Neural crest cell (in vitro differentiated cells): ENCODE data around the gene SIRT7. TPM values are rescaled to one million over a fixed set of nuclear protein-coding genes. Genes with fewer than 3 reads are reported as not detected.
"Not testable (repeated sequence)": the region's sequence is repeated elsewhere in the genome, so short reads cannot be mapped to it uniquely, and the experiment has no call there.

Experiments used
- DNase-seq: peaks from one replicate; pipeline ENCODE4 v3.0.0; 2021; ENCODE audit warnings: low read depth, mixed read lengths, low spot score
- H3K27ac Mint-ChIP-seq: one replicate; pipeline ENCODE4 v1.8.0; 2021; ENCODE audit warnings: mild to moderate bottlenecking, mixed read lengths; ENCODE audit not compliant: unreplicated experiment
- H3K27me3 Mint-ChIP-seq: 2 replicates; pipeline ENCODE4 v1.8.0; 2021; ENCODE audit warnings: low read depth, mild to moderate bottlenecking, mixed read lengths
- H3K36me3 Mint-ChIP-seq: 2 replicates; pipeline ENCODE4 v1.8.0; 2021; ENCODE audit warnings: low read depth, mild to moderate bottlenecking, mixed read lengths
- H3K4me1 Mint-ChIP-seq: 2 replicates; pipeline ENCODE4 v1.8.0; 2021; ENCODE audit warnings: mixed read lengths
- H3K4me3 Mint-ChIP-seq: one replicate; pipeline ENCODE4 v1.8.0; 2021; ENCODE audit warnings: mild to moderate bottlenecking, mixed read lengths
- H3K9me3 Mint-ChIP-seq: 2 replicates; pipeline ENCODE4 v1.8.0; 2021; ENCODE audit warnings: mixed read lengths
- total RNA-seq: library from RNA; stranded (reverse); gene quantifications from 2 replicates; pipeline ENCODE4 v1.2.1, GENCODE V29; 2021
- TF ChIP-seq, protein P1 (sequence below): fragments of 200-600 bp; sonication (generic); conservative IDR thresholded peaks from 2 replicates; pipeline ENCODE4 v1.5.0; 2021; ENCODE audit warnings: antibody characterized with exemption, mild to moderate bottlenecking

SIRT7 gene
- total RNA-seq, 1 donor from 2014 or later: 26.2 TPM

DNA sequence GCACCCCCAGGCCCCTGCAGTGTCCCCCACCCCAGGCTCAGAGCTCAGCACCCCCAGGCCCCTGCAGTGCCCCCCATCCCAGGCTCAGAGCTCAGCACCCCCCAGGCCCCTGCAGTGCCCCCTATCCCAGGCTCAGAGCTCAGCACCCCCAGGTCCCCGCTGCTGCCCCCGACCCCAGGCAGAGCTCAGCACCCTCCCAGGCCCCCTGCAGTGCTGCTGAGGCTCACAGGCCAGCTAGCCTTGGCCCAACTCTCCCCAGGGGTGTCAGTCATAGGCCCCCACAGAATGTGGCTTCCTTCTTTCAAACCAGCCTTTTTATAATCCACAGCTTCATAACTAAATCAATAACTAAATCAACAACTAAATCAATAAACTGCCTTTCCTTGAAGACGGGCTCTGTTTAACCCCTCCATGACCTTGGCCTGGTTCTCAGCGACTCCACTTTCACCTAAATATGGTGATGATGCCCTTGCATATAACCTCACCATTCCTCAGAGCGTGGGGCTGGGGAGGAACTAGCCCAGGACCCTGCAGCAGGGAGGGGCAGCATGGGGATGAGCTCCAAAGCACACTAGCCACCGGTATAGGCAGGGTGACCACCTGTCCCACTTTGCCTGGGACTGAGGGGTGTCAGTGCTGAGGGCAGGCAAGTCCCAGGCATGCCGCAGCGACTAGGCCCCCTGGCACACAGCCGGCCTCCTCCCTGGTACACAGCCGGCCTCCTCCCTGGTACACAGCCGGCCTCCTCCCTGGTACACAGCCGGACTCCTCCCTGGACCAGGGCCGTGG is 38.0 kb upstream of the SIRT7 start:
- no peak for DNase-seq
- TF ChIP-seq, protein P1, sequence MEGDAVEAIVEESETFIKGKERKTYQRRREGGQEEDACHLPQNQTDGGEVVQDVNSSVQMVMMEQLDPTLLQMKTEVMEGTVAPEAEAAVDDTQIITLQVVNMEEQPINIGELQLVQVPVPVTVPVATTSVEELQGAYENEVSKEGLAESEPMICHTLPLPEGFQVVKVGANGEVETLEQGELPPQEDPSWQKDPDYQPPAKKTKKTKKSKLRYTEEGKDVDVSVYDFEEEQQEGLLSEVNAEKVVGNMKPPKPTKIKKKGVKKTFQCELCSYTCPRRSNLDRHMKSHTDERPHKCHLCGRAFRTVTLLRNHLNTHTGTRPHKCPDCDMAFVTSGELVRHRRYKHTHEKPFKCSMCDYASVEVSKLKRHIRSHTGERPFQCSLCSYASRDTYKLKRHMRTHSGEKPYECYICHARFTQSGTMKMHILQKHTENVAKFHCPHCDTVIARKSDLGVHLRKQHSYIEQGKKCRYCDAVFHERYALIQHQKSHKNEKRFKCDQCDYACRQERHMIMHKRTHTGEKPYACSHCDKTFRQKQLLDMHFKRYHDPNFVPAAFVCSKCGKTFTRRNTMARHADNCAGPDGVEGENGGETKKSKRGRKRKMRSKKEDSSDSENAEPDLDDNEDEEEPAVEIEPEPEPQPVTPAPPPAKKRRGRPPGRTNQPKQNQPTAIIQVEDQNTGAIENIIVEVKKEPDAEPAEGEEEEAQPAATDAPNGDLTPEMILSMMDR: no peak
- H3K4me1 Mint-ChIP-seq: peaks cover 13% of the 10 kb centered on the region
- H3K4me3 Mint-ChIP-seq: no peak overlapping the region
- H3K27me3 Mint-ChIP-seq: peaks cover 23% of the 10 kb centered on the region
- no peaks in the 10 kb centered on the region for H3K9me3 Mint-ChIP-seq
- H3K36me3 Mint-ChIP-seq: no peaks in the 10 kb centered on the region
- peak overlapping the region; percentile 27 for H3K27ac Mint-ChIP-seq

DNA sequence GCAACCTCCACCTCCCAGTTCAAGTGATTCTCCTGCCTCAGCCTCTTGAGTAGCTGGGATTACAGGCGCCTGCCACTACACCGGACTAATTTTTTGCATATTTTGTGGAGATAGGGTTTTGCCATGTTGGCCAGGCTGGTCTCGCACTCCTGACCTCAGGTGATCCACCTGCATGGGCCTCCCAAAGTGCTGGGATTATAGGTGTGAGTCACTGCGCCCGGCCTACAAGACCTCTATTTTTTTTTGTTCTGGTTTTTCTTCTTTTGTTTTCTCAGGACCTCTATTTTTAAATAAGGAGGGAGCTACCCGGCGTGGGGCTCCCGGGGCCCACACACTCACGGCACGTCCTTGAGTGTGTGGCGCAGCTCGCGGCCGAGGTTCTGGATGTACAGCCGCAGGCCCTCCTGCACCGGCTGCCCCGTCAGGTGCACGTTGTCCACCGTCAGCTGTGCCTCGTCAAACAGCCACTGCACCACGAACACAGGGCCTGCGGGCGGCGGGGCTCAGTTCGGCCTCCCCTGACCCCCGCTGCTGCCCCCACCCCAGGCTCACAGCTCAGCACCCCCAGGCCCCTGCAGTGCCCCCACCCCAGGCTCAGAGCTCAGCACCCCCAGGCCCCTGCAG is 37.2 kb upstream of the SIRT7 start:
- no peak overlapping the region for H3K4me3 Mint-ChIP-seq
- no peak for DNase-seq
- H3K36me3 Mint-ChIP-seq: no peaks in the 10 kb centered on the region
- no peaks in the 10 kb centered on the region for H3K9me3 Mint-ChIP-seq
- peaks cover 20% of the 10 kb centered on the region for H3K27me3 Mint-ChIP-seq
- TF ChIP-seq, protein P1: no peak
- H3K27ac Mint-ChIP-seq: peak overlapping the region; percentile 43
- peaks cover 17% of the 10 kb centered on the region for H3K4me1 Mint-ChIP-seq

DNA sequence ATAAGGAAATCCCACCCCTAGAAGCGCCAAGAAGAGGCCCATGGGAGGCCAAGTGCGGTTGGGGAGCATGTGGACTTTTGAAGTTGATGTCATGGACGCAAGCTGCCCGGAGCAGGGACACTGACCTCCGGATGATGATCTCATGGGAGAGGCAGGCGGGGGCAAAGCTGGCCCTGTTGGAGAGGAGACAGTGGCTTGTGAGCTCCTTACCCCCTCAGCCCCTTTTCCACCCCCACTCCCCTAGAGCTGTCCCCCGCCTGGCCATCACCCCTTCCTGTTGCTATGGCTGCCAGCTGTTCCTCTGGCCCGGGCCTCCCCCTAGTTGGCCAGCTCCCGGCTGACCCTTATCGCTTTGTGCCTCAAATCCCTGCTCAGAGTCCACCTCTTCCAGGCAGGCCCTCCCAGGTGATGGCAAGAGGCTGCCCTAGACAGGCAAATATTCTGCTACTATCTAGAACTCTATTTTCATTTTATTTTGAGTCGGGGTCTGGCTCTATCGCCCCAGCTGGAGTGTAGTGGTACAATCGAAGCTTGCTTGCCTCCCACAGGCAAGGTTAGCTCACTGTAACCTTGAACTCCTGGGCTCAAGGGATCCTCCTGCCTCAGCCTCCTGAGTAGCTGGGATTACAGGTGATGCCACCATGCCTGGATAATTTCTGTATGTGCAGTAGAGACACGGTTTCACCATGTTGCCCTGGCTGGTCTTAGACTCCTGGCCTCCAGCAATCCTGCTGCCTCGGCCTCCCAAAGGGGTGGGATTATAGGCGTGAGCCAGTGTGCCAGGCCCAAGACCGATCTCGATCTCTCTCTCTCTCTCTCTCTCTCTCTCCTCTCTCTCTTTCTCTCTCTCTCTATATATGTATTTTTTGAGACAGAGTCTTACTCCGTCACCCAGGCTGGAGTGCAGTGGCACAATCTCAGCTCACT is 36.4 kb upstream of the SIRT7 start:
- no peak for DNase-seq
- Mint-ChIP-seq H3K36me3 (no peaks in the 10 kb centered on the region), H3K9me3 (no peaks in the 10 kb centered on the region), H3K27me3 (peaks cover 20% of the 10 kb centered on the region), H3K27ac (peak overlapping the region; percentile 43), H3K4me3 (peak overlapping the region; percentile 15), H3K4me1 (peaks cover 17% of the 10 kb centered on the region)
- TF ChIP-seq, protein P1: no peak

DNA sequence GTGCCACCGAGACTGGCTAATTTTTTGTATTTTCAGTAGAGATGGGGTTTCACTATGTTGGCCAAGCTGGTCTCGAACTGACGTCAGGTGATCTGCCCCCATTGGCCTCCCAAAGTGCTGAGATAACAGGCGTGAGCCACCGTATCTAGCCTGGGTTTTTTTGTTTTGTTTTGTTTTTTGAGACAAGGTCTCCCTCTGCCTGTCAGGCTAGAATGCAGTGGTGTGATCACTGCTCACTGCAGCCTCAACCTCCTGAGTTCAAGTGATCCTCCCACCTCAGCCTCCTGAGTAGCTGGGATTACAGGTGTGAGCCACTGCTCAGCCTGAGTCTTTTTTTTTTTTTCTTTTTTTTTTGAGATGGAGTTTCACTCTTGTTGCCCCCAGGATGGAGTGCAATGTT is 35.5 kb upstream of the SIRT7 start:
- H3K9me3 Mint-ChIP-seq, H3K36me3 Mint-ChIP-seq, H3K27ac Mint-ChIP-seq, DNase-seq: not testable (repeated sequence)
- Mint-ChIP-seq H3K4me3 (peak overlapping the region; percentile 9), H3K27me3 (peaks cover 13% of the 10 kb centered on the region), H3K4me1 (peaks cover 14% of the 10 kb centered on the region)

DNA sequence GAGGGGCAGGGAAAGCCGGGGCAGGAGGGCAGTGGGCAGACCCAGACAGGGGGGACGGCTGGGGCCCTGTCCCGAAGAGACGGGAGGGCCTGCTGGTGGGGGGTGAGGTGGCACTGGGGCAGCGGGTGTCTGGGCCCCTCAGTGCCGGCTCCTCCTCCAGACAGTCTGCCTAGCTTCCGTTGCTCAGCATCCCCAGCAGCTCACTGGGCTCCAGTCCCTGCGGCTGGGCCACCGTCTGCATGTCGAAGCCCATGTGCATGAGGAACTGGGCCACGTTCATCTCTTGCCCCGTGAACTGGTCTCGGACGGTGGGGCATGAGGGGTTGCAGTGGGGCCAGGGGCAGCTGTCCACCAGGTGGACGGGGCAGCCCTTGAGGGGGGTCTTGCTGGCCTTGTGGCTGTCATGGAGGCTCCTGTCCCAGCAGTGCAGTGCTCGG is 34.8 kb upstream of the SIRT7 start:
- peaks cover 6% of the 10 kb centered on the region for H3K27me3 Mint-ChIP-seq
- H3K36me3 Mint-ChIP-seq: no peaks in the 10 kb centered on the region
- DNase-seq: no peak
- H3K27ac Mint-ChIP-seq: no peak overlapping the region
- peaks cover 14% of the 10 kb centered on the region for H3K4me1 Mint-ChIP-seq
- TF ChIP-seq, protein P1: no peak
- no peaks in the 10 kb centered on the region for H3K9me3 Mint-ChIP-seq
- no peak overlapping the region for H3K4me3 Mint-ChIP-seq
